MCF 10A (cell line): Measurements from ENCODE around the gene CRYBG1. TPM values are rescaled to one million over a fixed set of nuclear protein-coding genes. Genes with fewer than 3 reads are reported as not detected.

ENCODE experiments used
- Bru-seq: library from RNA; stranded (reverse); fragments of 400-500 nt; gene quantifications from one replicate; lab custom pipeline; 2021; lab: Mats Ljungman, UMichigan
- BruChase-seq, 2 experiments: library from RNA; stranded (reverse); fragments of 400-500 nt; gene quantifications; one replicate each; lab custom pipeline; 2021; lab: Mats Ljungman, UMichigan
- BruUV-seq: library from RNA; stranded (reverse); fragments of 400-500 nt; replicated peaks from 2 replicates; lab custom pipeline; 2021; lab: Mats Ljungman, UMichigan
- CTCF ChIA-PET: fragments of 300-600 bp; sonication (Branson Sonifier 250); formaldehyde crosslinking; extraction: SDS; loops from one replicate; lab custom pipeline; 2021; ENCODE audit warnings: antibody characterized with exemption, inconsistent platforms; lab: Yijun Ruan, JAX
- POLR2A ChIA-PET: fragments of 300-600, 350-650 bp; sonication (Branson Sonifier 250); formaldehyde crosslinking; extraction: SDS; loops from one replicate; lab custom pipeline; 2020; ENCODE audit warnings: antibody characterized with exemption, inconsistent platforms; lab: Yijun Ruan, JAX
- DNase-seq: peaks from one replicate; pipeline ENCODE4 v3.0.0-alpha.2; 2018; ENCODE audit not compliant: unreplicated experiment
- H3K27ac Mint-ChIP-seq: one replicate; pipeline ENCODE4 v1.8.0; 2022; ENCODE audit warnings: mild to moderate bottlenecking, low read depth, mixed read lengths; ENCODE audit not compliant: unreplicated experiment
- H3K27me3 Mint-ChIP-seq: one replicate; pipeline ENCODE4 v1.8.0; 2022; ENCODE audit warnings: mixed read lengths; ENCODE audit not compliant: insufficient read depth, unreplicated experiment
- H3K36me3 Mint-ChIP-seq: one replicate; pipeline ENCODE4 v1.8.0; 2022; ENCODE audit warnings: mild to moderate bottlenecking, moderate library complexity, mixed read lengths; ENCODE audit not compliant: insufficient read depth, unreplicated experiment
- H3K4me1 Mint-ChIP-seq: one replicate; pipeline ENCODE4 v1.8.0; 2022; ENCODE audit warnings: mixed read lengths; ENCODE audit not compliant: insufficient read depth, unreplicated experiment
- H3K4me3 Mint-ChIP-seq: one replicate; pipeline ENCODE4 v1.8.0; 2022; ENCODE audit warnings: mild to moderate bottlenecking, moderate library complexity, mixed read lengths; ENCODE audit not compliant: unreplicated experiment
- H3K9me3 Mint-ChIP-seq: one replicate; pipeline ENCODE4 v1.8.0; 2022; ENCODE audit warnings: mixed read lengths; ENCODE audit not compliant: unreplicated experiment
- CTCF ChIP-seq: fragments of 200-600 bp; IDR thresholded peaks from one replicate; pipeline ENCODE4 v1.8.0; 2022; ENCODE audit warnings: antibody characterized with exemption, mild to moderate bottlenecking; ENCODE audit not compliant: unreplicated experiment
- intact Hi-C: fragments of 100-400 bp; cut with micrococcal nuclease; formaldehyde crosslinking; loops from 2 replicates; pipeline ENCODE4 v1.14.1; 2022
- long read RNA-seq: library from polyadenylated mRNA; stranded (forward); transcript quantifications from one replicate; pipeline ENCODE4 v2.0.0, GENCODE V29; 2022
- total RNA-seq: library from RNA; stranded (reverse); gene quantifications from 2 replicates; pipeline ENCODE4 v1.2.3, GENCODE V29; 2022

Gene CRYBG1
- total RNA-seq (36.5 and 45.3 TPM in 2 replicates), Bru-seq, nascent RNA (percentile 66 among the genes with signal in this experiment), BruChase-seq, experiment 1, labeled RNA remaining after a 6-hour chase (percentile 73 among the genes with signal in this experiment), BruChase-seq, experiment 2, labeled RNA remaining after a 2-hour chase (percentile 63 among the genes with signal in this experiment)
- long read RNA-seq, full-length matches to known transcripts: 12 of 89 reads
- long read RNA-seq, partial matches to known transcripts: 69 of 89 reads
- long read RNA-seq, other reads (novel, unspliced or antisense): 8 of 89 reads

GRCh38 chr6:106360410-106360988 lies at the start of gene CRYBG1:
CRYBG1 (plus strand) TSS chr6:106360717; CDS start chr6:106360909, 192 bp downstream.
- intact Hi-C loops: loop anchor here (1.0 kb wide), 1 partner anchor 80 kb away; no protein-coding TSS in a partner anchor
- Mint-ChIP-seq H3K4me1 (no peaks in the 10 kb centered on the region), H3K27me3 (no peaks in the 10 kb centered on the region), H3K9me3 (no peaks in the 10 kb centered on the region), H3K27ac (no peak within 1 kb of the TSS), H3K4me3 (peak within 1 kb of the TSS; percentile 74), H3K36me3 (peaks cover 7% of the 10 kb centered on the region)
- POLR2A ChIA-PET: interaction anchor here (0.6 to 2.5 kb wide), 8 partner anchors 10 to 151 kb away, joined by 3 to 15 read pairs (median 4); no protein-coding TSS in a partner anchor
- no TSS peak for BruUV-seq
- TF ChIP-seq CTCF: peak; percentile 93
- CTCF ChIA-PET: interaction anchor here (0.5 to 3.0 kb wide), 29 partner anchors 9 to 695 kb away, joined by 3 to 31 read pairs (median 5); no protein-coding TSS in a partner anchor
- peak; percentile 82 for DNase-seq

- peaks cover 56% of the 10 kb centered on the region for H3K4me1 Mint-ChIP-seq
- POLR2A ChIA-PET: interaction anchor here (0.7 to 3.1 kb wide), 4 partner anchors 9 to 45 kb away, joined by 3 to 19 read pairs (median 3); partner anchors contain the start of genes ATG5 and CRYBG1
- TF ChIP-seq CTCF: no peak
- H3K4me3 Mint-ChIP-seq: no peak overlapping the region
- intact Hi-C loops: no loop called here
- CTCF ChIA-PET: interaction anchor here (0.5 to 1.2 kb wide), 3 partner anchors 10 to 894 kb away, joined by 3 read pairs; partner anchors contain the start of gene ATG5
- no TSS peak for BruUV-seq
- peak overlapping the region; percentile 1 for H3K27ac Mint-ChIP-seq
- no peaks in the 10 kb centered on the region for H3K9me3 Mint-ChIP-seq
- no peaks in the 10 kb centered on the region for H3K27me3 Mint-ChIP-seq
- DNase-seq: peak; percentile 46
- peaks cover 28% of the 10 kb centered on the region for H3K36me3 Mint-ChIP-seq
Measured at GRCh38 chr6:106315765-106316374, 44.6 kb upstream of the CRYBG1 start.

GRCh38 chr6:106316375-106316766 lies 44.1 kb upstream of the CRYBG1 start:
- H3K36me3 Mint-ChIP-seq: peaks cover 23% of the 10 kb centered on the region
- TF ChIP-seq CTCF: no peak
- BruUV-seq: no TSS peak
- H3K9me3 Mint-ChIP-seq: no peaks in the 10 kb centered on the region
- intact Hi-C loops: no loop called here
- no peak overlapping the region for H3K4me3 Mint-ChIP-seq
- no peak for DNase-seq
- ChIA-PET POLR2A (interaction anchor here (0.6 to 3.1 kb wide), 4 partner anchors 9 to 311 kb away, joined by 3 to 19 read pairs (median 4); partner anchors contain the start of gene ATG5), CTCF (interaction anchor here (0.5 kb wide), 2 partner anchors 15 to 894 kb away, joined by 3 read pairs; no protein-coding TSS in a partner anchor)
- H3K4me1 Mint-ChIP-seq: peaks cover 53% of the 10 kb centered on the region
- H3K27me3 Mint-ChIP-seq: no peaks in the 10 kb centered on the region
- H3K27ac Mint-ChIP-seq: peak overlapping the region; percentile 1

GRCh38 chr6:106318061-106318460 lies 42.5 kb upstream of the CRYBG1 start:
- Mint-ChIP-seq H3K4me1 (peaks cover 48% of the 10 kb centered on the region), H3K9me3 (peaks cover 10% of the 10 kb centered on the region), H3K27ac (no peak overlapping the region), H3K36me3 (peaks cover 19% of the 10 kb centered on the region), H3K27me3 (no peaks in the 10 kb centered on the region), H3K4me3 (no peak overlapping the region)
- CTCF ChIA-PET: no interaction called here
- TF ChIP-seq CTCF: no peak
- no TSS peak for BruUV-seq
- no peak for DNase-seq
- intact Hi-C loops: no loop called here
- POLR2A ChIA-PET: no interaction called here
